ENCODE results near the gene PPP2R2D. TPM values are rescaled to one million over a fixed set of nuclear protein-coding genes. Genes with fewer than 3 reads are reported as not detected.

The PPP2R2D gene
- total RNA-seq, 1 experiment from 2014 or later = 33.2 TPM

DNA sequence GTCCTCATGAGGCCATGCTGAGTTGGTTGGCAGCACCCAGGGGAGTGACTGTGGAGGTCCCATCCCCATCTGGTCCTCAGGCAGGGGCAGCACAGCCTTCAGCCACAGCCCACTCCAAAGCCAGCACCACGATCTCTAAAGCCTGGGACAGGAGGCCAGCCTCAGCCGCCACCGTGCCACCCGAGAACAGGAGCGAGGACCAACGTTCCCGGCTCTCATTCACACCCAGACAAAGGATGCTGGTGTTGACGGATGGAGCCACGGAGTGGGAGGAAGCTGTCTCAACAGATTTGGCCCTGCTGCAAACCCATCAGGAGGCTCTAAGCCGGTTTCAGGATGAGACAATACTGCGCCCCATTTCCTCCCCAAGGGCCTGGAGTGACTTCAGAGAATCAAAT is 42.7 kb upstream of the PPP2R2D start:
- ATAC-seq (no peak), DNase-seq (ENCODE audit: low spot score) (no peak)
- POLR2A ChIA-PET = no interaction called here
- Mint-ChIP-seq H3K4me3 (no peak overlapping the region), H3K9me3 (peaks cover 8% of the 10 kb centered on the region), H3K27me3 (ENCODE audit: low read depth) (no peaks in the 10 kb centered on the region; the same call in none of the 2 replicates), H3K4me1 (no peaks in the 10 kb centered on the region), H3K36me3 (peaks cover 5% of the 10 kb centered on the region), H3K27ac (no peak overlapping the region)
- CTCF ChIA-PET = no interaction called here
- TF ChIP-seq FOXP1 (CRISPR knock-in tag; IDR thresholded peaks at IDR 0.05; ENCODE audit: borderline replicate concordance) (no peak), JUN (CRISPR knock-in tag; IDR thresholded peaks at IDR 0.05) (no peak), FOXK1 (CRISPR knock-in tag; IDR thresholded peaks at IDR 0.05) (no peak), ZNF416 (CRISPR knock-in tag; IDR thresholded peaks at IDR 0.05) (no peak)
- TF ChIP-seq, protein P1, sequence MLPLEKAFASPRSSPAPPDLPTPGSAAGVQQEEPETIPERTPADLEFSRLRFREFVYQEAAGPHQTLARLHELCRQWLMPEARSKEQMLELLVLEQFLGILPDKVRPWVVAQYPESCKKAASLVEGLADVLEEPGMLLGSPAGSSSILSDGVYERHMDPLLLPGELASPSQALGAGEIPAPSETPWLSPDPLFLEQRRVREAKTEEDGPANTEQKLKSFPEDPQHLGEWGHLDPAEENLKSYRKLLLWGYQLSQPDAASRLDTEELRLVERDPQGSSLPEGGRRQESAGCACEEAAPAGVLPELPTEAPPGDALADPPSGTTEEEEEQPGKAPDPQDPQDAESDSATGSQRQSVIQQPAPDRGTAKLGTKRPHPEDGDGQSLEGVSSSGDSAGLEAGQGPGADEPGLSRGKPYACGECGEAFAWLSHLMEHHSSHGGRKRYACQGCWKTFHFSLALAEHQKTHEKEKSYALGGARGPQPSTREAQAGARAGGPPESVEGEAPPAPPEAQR (CRISPR knock-in tag; IDR thresholded peaks at IDR 0.05) = no peak

DNA sequence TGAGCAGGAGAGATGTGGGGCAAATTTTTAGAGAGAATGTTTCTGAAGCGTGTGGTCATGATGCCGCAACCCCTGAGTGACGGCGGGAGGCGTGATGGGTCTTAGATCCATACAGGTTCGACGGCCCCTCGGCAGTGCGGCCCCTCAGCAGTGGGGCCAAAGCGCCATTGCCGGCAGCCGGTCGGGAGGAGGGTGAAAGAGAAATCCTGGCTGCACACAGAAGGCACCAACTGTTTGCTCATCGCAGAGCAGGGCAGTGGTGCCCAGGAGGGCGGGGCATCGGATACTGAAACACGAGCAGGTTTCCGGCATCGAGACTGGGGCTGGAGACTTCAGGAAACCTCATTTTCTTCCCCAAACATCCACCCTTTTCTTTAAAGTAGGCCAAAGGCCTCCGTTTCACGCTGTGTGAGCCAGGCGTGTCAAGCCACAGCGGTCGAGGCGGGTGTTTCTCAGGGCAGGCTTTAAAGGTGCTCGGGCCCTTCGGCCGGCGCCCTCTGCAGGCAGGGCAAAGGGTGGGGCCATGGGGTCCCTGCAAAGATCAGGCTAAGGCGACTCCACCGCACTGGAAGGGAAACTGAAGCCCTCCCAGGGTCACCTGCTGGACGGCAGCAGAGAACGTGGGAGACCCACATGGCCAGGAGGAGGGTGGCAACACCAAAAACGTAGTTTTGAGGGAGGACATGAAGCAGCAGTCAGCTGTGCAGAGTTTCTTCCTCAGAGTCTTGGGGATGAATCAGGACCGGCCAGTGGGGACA is 42.0 kb upstream of the PPP2R2D start:
- Mint-ChIP-seq H3K4me3 (no peak overlapping the region), H3K9me3 (peaks cover 8% of the 10 kb centered on the region), H3K27ac (no peak overlapping the region), H3K36me3 (peaks cover 5% of the 10 kb centered on the region), H3K27me3 (ENCODE audit: low read depth) (no peaks in the 10 kb centered on the region; the same call in none of the 2 replicates), H3K4me1 (no peaks in the 10 kb centered on the region)
- DNase-seq (ENCODE audit: low spot score) = no peak
- ChIA-PET CTCF (no interaction called here), POLR2A (no interaction called here)
- TF ChIP-seq JUN (CRISPR knock-in tag; IDR thresholded peaks at IDR 0.05) (no peak), NR2C2 (CRISPR knock-in tag; IDR thresholded peaks at IDR 0.05) (no peak), ZBTB21 (CRISPR knock-in tag; IDR thresholded peaks at IDR 0.05; ENCODE audit: borderline replicate concordance) (no peak), E2F4 (CRISPR knock-in tag; IDR thresholded peaks at IDR 0.05; ENCODE audit: borderline replicate concordance, low read depth) (no peak), ZNF138 (CRISPR knock-in tag; conservative IDR thresholded peaks at IDR 0.05) (no peak), SP1 (CRISPR knock-in tag; conservative IDR thresholded peaks at IDR 0.05) (no peak), TP53 (CRISPR knock-in tag; IDR thresholded peaks at IDR 0.05) (no peak), MXD4 (CRISPR knock-in tag; IDR thresholded peaks at IDR 0.05; ENCODE audit: borderline replicate concordance) (no peak), ZNF121 (CRISPR knock-in tag; IDR thresholded peaks at IDR 0.05) (no peak), ZNF317 (CRISPR knock-in tag; IDR thresholded peaks at IDR 0.05; ENCODE audit: borderline replicate concordance, low read depth) (no peak), ATF1 (CRISPR knock-in tag; IDR thresholded peaks at IDR 0.05) (no peak)
- TF ChIP-seq, protein P2, sequence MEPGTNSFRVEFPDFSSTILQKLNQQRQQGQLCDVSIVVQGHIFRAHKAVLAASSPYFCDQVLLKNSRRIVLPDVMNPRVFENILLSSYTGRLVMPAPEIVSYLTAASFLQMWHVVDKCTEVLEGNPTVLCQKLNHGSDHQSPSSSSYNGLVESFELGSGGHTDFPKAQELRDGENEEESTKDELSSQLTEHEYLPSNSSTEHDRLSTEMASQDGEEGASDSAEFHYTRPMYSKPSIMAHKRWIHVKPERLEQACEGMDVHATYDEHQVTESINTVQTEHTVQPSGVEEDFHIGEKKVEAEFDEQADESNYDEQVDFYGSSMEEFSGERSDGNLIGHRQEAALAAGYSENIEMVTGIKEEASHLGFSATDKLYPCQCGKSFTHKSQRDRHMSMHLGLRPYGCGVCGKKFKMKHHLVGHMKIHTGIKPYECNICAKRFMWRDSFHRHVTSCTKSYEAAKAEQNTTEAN (CRISPR knock-in tag; IDR thresholded peaks at IDR 0.05) = no peak
- TF ChIP-seq, protein P3, sequence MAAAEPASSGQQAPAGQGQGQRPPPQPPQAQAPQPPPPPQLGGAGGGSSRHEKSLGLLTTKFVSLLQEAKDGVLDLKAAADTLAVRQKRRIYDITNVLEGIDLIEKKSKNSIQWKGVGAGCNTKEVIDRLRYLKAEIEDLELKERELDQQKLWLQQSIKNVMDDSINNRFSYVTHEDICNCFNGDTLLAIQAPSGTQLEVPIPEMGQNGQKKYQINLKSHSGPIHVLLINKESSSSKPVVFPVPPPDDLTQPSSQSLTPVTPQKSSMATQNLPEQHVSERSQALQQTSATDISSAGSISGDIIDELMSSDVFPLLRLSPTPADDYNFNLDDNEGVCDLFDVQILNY (CRISPR knock-in tag; IDR thresholded peaks at IDR 0.05) = no peak
- TF ChIP-seq, protein P4, sequence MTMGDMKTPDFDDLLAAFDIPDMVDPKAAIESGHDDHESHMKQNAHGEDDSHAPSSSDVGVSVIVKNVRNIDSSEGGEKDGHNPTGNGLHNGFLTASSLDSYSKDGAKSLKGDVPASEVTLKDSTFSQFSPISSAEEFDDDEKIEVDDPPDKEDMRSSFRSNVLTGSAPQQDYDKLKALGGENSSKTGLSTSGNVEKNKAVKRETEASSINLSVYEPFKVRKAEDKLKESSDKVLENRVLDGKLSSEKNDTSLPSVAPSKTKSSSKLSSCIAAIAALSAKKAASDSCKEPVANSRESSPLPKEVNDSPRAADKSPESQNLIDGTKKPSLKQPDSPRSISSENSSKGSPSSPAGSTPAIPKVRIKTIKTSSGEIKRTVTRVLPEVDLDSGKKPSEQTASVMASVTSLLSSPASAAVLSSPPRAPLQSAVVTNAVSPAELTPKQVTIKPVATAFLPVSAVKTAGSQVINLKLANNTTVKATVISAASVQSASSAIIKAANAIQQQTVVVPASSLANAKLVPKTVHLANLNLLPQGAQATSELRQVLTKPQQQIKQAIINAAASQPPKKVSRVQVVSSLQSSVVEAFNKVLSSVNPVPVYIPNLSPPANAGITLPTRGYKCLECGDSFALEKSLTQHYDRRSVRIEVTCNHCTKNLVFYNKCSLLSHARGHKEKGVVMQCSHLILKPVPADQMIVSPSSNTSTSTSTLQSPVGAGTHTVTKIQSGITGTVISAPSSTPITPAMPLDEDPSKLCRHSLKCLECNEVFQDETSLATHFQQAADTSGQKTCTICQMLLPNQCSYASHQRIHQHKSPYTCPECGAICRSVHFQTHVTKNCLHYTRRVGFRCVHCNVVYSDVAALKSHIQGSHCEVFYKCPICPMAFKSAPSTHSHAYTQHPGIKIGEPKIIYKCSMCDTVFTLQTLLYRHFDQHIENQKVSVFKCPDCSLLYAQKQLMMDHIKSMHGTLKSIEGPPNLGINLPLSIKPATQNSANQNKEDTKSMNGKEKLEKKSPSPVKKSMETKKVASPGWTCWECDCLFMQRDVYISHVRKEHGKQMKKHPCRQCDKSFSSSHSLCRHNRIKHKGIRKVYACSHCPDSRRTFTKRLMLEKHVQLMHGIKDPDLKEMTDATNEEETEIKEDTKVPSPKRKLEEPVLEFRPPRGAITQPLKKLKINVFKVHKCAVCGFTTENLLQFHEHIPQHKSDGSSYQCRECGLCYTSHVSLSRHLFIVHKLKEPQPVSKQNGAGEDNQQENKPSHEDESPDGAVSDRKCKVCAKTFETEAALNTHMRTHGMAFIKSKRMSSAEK (CRISPR knock-in tag; IDR thresholded peaks at IDR 0.05; ENCODE audit: borderline replicate concordance) = no peak
- TF ChIP-seq, protein P5, sequence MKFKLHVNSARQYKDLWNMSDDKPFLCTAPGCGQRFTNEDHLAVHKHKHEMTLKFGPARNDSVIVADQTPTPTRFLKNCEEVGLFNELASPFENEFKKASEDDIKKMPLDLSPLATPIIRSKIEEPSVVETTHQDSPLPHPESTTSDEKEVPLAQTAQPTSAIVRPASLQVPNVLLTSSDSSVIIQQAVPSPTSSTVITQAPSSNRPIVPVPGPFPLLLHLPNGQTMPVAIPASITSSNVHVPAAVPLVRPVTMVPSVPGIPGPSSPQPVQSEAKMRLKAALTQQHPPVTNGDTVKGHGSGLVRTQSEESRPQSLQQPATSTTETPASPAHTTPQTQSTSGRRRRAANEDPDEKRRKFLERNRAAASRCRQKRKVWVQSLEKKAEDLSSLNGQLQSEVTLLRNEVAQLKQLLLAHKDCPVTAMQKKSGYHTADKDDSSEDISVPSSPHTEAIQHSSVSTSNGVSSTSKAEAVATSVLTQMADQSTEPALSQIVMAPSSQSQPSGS (CRISPR knock-in tag; IDR thresholded peaks at IDR 0.05; ENCODE audit: borderline replicate concordance, low read depth) = no peak
- no peak for ATAC-seq

Data from WTC11 (cell line).